HG03095 (cell line): Measurements from ENCODE around the gene PIAS4.

ENCODE experiments used
- ATAC-seq: cut with Tn5 transposase; IDR thresholded peaks from one replicate; pipeline ENCODE4 v1.9.1; 2021; ENCODE audit warnings: moderate library complexity; ENCODE audit not compliant: unreplicated experiment

PIAS4 gene

DNA sequence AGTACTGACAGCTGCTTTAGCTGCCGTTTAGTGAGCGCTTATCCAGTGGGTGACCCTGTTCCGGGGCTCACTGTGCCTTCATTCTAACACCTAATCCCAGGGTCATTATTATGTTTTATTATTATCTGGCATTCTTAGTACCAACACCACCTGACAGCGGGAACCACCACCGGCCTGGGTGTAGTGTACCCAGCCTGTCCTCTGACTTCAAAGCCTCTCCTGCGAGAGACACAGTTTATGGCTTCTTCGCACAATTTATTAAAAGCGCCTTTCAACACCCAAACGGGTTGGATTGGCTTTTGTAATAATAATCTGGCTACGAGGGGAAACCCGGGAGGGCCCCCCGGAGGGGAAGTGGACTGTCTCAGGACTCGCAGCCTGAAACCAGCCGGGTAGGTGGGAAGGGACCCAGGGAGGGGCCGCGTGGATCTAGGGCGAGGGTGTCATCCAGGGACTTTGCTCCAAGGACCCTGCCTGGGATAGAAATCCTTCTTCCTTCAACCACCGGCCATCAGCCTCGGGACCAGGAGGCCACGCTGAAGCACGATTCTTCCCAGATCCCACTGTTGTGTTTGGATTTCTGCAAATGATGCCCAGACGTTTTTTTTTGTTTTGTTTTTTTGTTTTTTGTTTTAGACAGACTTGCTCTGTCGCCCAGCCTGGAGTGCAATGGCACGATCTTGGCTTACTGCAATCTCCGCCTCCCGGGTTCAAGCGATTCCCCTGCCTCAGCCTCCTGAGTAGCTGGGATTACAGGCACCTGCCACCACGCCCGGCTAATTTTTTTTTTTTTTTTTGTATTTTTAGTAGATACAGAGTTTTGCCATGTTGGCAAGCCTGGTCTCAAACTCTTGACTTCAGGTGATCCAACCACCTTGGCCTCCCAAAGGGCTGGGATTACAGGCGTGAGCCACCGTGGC lies 60.8 kb downstream of the PIAS4 start:
- ATAC-seq: no peak

DNA sequence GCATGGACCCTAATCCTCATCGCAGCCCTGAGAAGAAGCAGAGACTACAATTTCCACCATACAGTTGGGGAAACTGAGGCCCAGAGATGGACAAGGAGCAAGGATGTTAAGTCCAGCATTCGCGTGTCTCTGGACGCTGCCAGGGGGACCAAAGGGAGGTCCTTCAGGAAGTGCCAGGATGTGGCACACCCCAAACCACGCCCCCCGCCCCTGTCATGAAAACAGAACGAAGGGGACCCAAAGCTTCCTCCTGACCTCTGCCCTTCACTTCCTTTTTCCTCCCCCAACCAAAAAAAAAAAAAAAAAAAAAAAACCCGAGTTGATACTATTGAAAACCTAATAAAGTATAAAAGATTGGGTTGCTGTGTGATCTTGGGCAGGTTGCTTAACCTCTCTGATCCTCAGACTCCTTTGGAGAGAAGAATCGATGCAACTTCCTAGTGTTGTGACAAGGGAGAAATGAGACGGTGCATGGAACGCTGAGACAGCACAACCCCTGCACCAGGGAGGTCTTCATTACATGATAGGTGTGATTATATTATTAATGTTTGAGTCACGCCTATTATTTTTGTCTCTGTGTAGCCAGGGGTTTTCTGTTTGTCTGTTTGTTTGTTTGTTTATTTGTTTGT lies 61.9 kb downstream of the PIAS4 start:
- no peak for ATAC-seq

DNA sequence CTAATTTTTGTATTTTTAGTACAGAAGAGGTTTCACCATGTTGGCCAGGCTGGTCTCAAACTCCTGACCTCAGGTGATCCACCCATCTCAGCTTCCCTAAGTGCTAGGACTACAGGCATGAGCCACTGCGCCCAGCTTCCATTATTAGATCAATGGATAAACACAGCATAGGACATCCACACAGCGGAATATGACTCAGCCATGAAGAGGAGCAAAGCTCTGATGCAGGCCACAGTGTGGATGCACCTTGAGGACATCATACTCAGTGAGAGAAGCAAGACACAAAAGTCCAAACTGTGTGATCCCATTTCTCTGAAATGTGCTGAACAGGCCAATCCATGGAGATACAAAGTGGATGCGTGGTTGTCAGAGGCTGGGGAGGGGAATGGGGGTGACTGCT lies 64.1 kb downstream of the PIAS4 start:
- no peak for ATAC-seq

DNA sequence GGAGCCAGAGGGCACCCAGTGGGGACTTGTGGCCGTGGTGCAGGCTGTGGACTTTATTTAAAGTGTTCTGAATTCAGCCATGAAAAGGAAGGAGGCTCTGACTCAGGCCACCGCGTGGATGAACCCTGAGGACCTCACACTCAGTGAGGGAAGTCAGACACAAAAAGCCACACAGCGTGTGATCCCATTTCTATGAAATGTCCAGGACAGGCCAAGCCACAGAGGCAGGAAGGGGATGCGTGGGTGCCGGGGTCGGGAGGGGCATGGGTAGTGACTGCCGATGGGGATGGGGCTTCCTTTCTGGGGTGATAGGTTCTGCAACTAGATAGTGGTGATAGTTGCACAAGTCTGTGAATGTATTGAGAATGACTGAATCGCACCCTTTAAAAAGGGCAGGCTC lies 67.8 kb downstream of the PIAS4 start:
- ATAC-seq: no peak

DNA sequence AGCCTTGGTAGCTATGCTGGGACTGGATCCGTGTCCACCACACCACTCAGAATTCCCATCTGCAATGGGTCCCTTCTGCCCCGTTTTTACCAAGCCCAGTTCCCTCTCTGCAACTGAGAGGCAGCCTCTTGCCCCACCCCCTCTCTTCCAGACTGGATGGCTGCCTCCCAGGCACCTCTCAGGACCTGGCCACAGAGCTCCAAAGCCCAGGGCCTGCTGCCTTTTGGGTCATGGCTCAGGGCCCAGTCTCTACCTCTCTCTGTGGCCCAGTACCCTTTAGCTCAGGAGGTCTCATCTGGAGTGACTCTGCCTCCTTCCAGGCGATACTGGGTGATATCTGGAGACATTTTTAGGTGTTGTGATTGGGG lies 69.5 kb downstream of the PIAS4 start:
- ATAC-seq: no peak

DNA sequence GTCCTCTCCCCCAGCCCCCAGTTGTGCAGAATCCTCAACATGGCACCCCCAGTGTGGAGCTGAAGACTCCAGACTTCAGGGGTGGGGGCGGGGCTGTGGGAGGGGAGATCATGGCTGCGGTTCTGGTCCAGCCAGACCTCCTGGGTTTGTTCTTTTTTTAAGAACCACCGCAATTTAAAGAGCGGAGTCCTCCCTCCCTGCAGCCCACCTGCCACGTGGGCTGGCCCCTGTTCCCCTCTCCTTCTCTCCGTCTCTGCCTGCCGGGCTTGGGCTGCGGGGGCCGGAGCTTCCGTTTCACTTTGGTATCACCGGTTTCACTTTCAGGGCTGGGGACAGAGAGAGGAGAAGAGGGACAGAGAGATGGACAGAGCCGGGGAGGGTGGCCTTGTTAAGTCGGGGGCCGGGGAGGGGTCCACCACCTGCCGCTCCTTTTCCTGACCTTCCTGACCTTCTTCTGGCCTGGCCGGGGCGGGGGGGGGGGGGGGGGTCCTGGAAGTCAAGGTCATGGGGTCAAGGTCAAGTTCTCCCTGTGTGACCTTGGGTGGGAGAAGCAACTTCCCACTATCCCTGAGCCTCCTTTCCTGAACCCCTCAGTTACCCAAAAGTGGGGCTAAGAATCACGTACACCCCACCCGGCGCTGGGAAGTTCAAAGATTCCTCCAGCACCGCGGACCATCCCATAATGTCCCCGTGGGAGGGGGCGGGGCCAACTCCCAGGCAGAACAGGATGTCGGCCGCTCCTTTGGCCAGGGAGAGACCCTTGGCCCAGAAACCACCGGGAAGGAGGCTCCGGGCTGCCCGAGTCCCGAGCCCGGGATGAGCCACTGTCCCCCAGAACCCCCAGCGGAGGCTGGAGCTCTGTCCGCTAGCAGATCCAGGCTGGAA lies 70.5 kb downstream of the PIAS4 start:
- no peak for ATAC-seq

DNA sequence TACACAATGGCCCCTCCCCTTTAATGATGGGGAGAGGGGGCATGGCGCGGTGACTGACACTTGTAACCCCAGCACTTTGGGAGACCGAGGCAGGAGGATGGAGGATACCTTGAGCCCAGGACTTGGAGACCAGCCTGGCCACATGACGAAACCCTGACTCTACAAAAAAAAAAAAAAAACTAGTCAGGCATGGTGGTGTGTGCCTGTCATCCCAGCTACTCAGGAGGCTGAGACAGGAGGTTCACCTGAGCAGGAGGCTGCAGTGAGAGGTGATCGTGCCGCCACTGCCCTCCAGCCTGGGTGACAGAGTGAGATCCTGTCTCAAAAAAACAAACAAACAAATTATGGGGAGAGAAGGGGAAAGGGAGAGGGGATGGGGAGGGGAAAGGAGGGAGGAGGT lies 72.9 kb downstream of the PIAS4 start:
- ATAC-seq: no peak

DNA sequence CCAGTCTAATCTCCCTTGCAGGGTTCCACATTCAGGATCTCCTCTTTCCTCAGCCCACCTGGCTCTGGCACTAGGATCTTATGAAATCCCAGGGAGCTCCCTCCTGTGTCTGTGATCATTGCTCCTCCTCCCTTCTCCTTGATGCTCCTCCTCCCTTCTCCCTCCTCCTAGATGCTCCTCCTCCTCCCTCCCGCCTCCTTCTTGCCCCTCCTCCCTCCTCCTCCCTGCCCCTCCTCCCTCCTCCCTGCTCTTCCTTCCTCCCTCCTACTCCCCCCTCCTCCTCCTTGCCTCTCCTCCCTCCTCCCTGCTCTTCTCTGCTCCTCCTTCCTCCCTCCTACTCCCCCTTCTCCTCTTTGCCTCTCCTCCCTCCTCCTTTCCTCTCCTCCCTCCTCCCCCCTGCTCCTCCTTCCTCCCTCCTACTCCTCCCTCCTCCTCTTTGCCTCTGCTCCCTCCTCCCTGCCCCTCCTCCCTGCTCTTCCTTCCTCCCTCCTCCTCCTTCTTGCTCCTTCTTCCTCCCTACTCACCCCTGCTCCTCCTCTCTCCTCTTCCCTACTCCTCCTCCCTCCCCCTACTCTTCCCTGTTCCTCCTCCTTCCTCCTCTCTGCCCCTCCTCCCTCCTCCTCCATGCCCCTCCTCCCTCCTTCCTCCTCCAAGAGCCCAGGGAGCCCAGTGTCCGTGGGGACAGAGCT lies 74.0 kb downstream of the PIAS4 start:
- ATAC-seq: no peak

DNA sequence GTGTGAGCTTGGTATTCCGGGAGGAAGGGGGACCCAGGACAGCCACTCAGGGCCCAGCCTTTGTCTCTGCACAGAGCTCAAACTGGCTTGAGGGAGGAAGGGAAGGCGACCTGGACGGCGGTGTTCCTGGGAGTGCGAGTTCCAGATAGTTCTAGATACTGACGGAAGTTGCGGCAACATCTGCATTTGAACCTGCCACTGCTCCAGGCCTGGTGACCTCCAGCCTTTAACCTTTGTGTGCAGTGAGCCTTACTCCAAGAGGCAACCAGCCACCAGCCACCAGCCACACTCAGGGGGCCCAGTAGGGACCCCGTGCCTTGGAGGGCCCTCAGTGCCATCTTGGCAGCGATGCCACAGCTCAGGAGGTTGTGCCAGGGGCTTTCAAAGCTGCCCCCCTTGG lies 74.6 kb downstream of the PIAS4 start:
- no peak for ATAC-seq

DNA sequence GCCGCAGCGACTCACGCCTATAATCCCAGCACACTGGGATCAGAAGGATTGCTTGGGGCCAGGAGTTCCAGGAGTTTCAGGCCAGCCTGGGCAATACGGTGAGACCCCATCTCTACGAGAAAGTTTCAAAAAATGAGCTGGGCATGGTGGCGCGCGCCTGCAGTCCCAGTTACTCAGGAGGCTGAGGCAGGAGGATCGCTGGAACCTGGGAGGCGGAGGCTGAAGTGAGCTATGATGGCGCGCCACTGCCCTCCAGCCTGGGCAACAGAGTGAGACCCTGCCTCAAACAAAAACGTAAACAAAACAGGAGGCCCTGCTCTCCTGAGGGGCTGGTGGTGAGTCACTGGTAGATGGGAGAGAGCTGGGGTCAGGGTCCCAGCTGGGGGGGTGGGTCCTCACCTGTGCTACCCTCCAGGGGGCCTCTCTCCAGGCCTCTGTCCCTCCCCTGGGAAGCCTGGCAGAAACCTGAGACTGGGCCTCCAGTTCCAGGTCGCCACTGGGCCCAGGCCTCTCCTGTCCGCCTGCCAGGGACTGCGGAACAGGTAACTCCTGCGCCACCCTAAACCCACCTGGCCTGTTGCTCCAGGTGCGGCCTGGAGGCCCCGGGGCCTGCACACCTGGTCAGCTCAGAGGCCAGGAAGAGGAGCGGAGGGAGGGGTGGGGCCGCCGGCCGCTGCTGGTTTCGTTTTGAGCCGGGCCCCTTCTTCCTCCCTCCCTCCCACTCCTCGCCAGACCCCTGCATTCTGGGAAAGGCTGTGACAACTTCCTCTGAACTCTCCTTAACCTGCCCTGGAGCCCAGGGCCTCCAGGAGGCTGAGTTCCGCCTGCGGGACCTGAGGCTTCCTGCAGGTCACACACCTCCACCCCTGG lies 76.4 kb downstream of the PIAS4 start:
- no peak for ATAC-seq

DNA sequence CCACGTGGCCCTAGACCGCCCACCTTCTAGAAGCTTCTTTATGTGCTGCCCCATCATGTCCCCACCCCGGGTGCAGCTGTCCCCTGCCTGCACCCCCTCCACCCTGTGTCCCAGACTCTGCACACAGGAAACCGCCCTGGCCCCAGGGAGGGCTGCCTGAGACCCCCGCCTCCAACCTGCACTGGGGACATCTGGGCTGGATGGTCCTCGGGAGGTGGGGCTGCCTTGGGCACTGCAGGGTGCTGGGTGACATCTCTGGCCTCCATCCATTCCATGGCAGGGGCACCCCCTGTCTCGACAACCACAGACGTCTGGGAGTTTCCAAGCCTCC lies 77.0 kb downstream of the PIAS4 start:
- ATAC-seq: no peak

DNA sequence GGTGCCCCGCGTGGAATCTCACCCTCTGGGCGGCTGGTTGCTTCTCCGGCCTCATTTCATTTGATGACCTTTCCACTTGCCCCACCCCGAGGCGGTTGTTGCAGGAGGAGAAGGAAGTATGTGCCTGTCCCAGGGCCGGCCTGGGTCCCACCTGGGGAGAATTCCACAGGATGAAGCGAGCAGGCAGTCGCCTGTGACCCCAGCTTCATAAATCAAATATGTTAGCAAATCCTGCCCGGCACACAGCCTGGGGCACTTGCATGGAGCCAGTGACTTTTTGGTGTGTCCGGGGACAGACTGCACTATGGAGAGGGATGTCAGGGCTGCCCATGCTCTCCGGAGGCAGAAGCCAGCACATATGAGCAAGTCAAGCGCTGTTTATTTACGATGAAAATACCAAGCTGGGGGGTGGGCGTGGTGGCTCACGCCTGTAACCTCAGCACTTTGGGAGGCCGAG lies 78.9 kb downstream of the PIAS4 start:
- no peak for ATAC-seq

DNA sequence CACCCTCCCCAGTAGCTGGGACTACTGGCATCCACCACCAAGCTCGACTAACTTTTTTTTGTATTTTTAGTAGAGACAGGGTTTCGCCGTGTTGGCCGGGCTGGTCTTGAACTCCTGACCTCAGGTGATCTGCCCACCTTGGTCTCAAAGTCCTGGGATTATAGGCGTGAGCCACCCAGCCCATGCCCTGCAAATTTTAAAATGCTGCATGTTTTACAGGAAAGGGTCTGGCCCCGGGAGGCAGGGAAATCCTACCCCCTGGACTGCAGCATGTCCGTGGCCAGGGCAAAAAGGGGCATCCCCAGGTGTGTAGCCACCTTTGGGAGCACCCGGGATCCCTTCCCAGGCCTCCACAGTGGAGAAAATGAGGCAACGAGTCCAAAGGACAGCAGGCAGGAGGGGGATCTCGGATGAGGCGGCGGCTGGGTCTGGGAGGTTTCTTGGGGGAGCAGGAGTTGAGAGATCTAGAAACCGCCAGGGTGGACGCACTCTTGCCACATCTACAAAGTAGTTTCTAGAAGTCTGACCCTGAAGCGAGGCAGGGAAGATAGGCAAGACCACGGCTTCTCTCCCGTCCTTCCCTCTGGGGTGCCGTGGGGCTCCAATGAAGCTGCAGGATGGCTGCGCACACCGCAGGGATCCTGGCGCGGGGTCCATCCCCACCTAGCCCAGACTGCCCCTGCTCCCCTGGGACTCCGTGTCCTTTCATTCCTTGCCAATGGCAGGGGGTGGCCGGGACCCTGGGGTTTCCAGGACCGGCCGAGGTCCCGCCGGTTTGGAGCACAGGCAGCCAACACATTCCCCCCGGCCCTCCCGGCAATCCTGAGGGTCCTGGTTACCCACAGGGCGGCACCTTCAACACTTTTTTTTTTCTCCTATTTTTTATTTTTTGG lies 80.5 kb downstream of the PIAS4 start:
- no peak for ATAC-seq

DNA sequence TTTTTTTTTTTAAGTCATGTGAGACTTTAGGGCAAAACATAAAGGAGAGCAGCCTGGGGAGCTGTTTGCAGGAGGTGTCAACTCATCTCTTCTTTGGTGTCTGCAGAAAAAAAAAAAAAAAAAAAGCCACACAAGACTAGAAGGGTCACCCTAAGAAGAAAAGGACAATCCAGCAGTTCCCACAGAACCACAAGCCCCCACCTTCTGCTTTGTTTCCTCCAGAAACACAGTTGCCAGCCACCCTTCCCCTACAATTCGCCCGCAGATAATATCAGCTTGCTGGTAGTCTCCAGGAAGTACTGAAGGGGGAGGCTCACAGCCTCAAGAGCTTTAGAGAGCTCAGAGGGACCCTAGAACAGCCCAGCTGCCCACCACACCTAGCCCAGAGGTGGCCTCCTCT lies 81.4 kb downstream of the PIAS4 start:
- ATAC-seq: peak; percentile 15
